GM18873 (cell line): ENCODE data around the gene MTMR12.
"Not testable (repeated sequence)": the region's sequence is repeated elsewhere in the genome, so short reads cannot be mapped to it uniquely, and the experiment has no call there.

ENCODE experiments used
- ATAC-seq: cut with Tn5 transposase; IDR thresholded peaks from one replicate; pipeline ENCODE4 v1.9.1; 2021; ENCODE audit warnings: mild to moderate bottlenecking, moderate library complexity, moderate number of reproducible peaks; ENCODE audit not compliant: unreplicated experiment, low FRiP score

Gene MTMR12

DNA sequence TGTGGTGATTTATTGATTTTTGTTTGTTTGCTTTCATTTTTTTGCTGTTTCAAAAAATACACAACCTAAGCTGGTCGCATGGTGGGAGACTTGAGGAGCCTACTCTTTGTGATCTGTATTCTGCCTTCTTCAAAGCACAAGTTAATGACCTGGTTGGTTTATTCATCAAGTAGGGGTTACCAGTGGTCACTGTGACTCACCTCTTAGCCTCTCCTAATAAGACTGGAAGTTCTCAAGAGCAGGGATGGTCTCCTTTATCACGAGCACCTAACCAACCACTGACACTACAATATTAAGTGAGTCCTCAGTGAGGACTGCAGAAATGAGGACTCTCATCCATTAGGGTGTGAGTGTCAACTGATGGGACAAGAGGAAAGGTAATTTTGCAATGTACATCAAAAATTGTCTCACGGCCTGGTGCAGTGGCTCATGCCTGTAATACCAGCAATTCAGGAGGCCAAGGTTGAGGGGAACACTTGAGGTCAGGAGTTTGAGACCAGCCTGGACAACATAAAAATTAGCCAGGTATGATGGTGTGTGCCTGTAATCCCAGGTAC is 13.6 kb upstream of the MTMR12 start:
- ATAC-seq, result no peak

DNA sequence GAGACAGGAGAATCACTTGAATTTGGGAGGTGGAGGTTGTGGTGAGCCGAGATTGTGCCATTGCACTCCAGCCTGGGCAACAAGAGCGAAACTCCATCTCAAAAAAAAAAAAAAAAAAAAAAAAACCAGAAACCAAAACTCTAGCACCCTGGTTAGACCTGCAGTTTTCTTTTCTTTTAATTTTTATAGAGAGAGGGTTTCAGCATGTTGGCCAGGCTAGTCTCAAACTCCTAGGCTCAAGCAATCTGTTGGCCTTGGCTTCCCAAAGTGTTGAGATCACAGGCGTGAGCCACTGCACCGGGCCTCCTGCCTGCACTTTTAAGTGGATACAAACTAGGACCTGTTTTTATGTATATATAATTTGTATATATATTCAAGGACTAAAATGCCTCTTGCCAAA is 12.9 kb upstream of the MTMR12 start:
- ATAC-seq, result no peak

DNA sequence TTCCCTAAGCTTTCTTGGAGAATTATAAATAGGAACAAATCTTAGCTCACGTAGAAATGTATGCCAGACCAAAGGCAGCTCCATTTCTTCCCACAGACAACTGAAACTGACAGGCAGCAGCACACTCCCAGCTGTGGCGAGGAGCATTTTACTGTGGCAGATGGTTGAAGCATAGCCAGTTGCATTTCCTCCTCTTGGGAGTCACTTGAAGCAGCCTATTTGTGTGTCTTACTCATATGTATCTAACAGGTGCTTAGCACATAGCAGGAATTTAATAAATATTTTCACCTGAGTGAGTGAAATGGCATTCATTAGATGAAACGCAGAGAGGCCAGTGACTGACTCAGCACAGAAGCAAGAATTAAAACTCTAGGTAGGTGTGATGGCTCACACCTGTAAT is 12.3 kb upstream of the MTMR12 start:
- ATAC-seq, result peak; percentile 59

DNA sequence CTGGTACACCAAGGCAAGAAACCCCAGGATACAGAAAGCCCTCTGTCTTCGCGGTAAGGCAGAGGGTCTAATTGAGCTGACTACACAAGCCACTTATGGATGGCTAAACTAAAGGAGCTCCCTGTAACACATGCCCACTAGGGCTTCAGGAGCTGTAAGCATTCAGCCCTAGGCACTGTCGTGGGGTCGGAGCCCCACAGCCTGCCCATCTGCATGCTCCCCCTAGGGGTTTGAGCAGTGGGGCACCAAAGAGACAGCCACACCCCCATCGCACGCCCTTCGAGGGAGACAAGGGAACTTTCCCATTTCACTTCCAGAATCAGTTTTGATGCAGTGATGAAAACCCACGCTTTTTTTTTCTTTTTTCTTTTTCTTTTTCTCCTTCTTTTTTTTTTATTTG is 11.0 kb upstream of the MTMR12 start:
- no peak for ATAC-seq

DNA sequence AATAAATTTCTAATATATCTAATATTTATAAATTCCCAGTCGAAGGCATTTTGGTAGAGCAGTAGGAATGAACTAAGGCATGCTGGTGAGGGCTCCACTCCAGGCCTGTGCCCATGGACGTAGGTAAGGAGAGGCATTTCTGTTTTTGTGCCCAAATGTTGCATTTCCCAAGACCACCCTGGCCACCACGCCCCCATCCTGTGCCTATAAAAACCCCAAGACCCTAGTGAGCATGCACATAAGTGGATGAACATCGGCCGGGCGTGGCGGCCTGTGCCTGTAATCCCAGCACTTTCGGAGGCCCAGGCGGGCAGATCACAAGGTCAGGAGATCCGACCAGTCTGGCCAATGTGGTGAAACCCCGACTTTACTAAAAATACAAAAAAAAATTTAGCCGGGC is 10.1 kb upstream of the MTMR12 start:
- no peak for ATAC-seq

DNA sequence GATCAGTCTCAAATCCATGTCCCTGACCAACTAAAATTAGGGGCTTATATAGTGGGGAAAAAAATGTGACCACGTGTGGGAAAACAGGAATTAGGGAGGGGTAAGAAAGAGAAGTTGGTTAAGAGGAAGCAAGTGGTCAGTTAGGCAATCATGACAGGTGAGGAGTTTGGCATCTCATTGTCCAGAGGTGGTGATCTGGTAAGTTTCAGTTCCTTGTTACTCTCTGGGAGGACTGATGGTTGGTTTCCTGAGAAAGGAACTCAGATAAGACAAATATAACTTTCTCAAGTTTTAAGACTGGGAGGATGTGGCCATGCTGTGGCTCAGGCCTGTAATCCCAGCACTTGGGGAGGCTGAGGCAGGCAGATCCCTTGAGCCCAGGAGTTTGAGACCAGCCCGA is 9.0 kb upstream of the MTMR12 start:
- ATAC-seq, result not testable (repeated sequence)

DNA sequence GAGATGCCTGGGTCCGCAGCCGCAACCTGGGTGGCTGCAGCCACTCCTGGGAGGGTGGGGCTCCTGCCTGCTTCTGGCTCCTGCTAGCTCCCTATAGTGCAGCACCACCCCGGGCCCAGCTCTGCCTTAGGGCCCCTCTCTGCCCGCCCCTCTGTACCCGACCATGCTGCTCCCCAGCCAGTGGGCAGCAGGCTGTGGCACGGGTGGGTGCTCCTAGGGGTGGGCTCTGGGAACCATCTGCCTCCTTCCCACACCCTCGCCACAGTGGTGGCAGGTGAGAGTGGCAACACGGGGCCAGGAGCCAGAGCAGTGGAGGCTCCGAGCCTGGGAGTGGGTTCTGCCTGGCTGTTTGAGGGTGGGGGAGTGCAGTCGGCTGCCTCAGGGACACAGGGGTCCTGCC is 7.8 kb upstream of the MTMR12 start:
- no peak for ATAC-seq

DNA sequence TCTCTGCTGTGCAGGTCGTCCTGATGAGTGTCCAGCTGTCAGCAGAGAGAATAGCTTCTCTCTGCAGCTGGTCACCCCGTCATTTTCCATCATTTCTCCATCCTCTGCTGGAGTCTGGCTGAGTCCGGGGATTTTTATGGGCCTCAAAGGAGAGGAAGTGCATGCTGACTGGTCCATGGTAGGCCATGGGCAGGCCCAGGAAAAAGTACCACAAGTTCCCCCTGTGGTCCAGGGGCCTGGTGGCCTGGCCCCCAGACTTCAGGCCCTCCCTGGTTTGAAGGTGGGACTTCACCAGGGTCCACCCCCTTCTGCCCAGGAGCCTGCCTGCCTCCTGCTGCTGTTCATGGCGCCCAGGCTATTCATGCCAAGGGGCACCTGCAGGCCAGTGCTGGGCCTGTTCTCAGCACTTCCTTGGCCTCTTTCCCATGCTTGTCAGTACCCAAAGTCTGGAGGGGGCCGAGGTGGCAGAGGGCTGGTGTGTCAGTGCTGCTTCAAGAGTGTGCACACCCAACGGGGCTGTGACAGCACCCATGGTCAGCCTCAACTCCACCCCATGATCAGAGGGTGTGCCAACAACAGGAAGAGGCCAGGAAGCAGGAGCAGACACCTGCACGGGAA is 7.3 kb upstream of the MTMR12 start:
- no peak for ATAC-seq

DNA sequence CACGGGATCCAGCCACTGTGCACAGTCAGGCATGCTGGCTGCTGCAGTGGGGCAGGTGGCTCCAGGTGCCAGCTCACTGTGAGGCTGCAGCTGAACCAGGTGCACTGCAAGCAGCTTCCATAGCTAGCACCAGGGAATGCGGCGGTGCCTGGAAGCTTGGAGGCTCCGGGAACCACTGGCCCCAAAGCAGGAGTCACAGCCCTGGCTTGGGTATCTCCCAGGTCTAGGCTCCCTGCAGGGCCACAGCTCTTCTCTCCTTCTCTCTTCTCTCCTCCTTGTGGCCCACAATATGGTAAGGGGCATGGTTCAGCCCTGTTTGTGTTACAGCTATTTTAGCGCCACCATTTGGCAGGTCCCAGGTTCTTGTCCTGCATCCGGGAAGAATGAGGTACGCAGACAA is 6.7 kb upstream of the MTMR12 start:
- no peak for ATAC-seq

DNA sequence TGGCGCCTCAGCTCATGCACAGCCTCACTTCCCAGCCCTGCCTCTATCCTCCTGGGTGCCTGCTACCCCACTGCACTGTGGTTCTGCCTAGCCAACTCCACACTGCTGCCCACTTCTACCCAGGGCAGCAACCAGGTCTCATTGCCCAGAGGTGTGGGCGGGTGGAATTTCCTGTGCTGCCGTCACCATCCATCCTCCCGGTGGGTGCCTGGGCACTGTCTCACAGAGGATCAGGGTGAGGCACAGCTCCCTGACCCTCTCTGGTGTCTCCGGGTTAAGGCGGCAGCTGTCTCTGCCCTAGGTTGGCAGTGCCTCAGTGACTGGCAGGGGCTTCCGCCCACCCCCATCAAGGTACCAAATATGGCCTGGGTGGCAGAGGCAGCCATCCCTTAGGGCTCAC is 4.3 kb upstream of the MTMR12 start:
- no peak for ATAC-seq

DNA sequence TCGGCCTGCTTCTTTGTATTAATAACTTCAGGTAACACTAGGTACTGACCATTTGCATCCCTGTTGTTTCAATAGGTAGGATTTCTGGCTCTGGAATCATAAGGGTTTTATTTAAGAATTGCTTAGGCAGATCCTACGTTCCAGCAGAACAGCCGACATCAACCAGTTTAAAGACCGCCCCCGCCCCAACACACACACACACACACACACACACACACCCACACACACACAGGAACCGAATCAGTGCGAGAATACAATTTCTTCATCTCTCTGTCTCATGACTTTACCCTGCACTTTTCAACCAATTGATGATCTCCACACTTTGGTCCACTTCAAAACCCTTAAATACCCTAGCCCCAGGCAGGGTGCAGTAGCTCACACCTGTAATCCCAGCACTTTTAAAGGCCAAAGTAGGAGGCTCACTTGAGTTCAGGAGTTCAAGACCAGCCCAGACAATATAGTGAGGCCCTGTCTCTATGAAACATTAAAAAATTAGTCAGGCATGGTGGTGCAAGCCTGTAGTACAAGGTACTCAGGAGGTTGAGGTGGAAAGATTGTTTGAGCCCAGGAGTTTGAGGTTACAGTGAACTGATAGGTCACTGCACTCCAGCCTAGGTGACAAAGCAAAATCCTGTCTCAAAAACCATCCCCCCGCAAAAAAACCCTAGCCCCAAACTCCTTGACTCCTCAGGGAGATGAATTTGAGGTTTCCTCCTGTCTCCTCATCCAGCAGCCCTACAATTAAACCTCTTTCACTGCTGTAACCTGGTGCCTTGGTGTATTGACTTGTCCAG is 2.7 kb upstream of the MTMR12 start:
- ATAC-seq, result no peak

DNA sequence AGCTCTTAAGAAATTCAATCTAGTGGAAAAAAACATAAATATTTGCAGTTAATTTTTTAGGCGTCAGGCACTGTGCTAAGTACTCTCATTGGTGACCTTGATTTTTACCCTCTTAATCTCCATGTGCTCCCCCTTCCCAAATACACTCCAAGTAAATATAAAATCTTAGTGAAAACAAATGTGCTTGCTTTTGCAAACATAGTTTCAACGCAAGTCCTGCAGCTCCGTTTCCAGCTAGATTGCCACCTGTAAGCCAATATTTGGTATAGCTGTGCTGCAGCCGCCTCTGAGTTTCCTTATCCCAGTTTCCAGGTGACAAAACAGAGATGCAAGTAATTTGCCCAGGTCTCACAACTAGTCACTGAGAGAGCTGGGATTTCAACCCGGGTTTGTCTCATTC is 1.9 kb upstream of the MTMR12 start:
- no peak for ATAC-seq

DNA sequence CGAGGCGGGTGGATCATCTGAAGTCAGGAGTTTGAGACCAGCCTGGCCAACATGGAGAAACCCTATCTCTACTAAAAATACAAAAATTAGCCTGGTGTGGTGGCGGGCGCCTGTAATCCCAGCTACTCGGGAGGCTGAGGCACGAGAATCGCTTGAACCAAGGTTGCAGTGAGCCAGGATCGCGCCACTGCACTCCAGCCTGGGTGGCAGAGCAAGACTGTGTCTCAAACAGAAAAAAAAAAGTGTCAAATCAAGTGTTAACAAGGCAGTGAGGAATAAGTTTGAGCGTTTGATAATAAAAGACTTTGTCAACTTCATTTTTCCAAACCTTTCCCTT is 1.4 kb upstream of the MTMR12 start:
- ATAC-seq, result not testable (repeated sequence)

DNA sequence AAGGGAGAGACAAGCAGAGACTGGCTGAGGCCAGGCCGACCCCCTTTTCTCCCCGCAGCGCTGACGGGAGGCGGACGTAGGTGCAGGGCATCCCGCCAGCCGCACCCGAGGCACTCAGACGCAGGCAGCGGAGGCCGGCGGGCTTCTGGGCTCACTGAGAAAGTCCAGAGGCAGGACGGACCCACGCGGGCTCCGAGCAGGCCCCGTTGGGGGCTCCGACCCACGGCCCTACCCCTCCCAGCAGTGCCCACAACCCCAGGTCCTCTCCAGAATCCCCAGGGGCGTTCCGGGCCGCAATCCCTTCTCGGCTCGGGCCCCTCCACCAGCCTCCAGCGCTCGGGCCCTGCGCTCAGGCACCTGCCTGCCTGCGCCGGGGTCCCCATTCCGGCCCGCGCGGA is 543 bp downstream of the MTMR12 start:
- peak; percentile 23 for ATAC-seq

DNA sequence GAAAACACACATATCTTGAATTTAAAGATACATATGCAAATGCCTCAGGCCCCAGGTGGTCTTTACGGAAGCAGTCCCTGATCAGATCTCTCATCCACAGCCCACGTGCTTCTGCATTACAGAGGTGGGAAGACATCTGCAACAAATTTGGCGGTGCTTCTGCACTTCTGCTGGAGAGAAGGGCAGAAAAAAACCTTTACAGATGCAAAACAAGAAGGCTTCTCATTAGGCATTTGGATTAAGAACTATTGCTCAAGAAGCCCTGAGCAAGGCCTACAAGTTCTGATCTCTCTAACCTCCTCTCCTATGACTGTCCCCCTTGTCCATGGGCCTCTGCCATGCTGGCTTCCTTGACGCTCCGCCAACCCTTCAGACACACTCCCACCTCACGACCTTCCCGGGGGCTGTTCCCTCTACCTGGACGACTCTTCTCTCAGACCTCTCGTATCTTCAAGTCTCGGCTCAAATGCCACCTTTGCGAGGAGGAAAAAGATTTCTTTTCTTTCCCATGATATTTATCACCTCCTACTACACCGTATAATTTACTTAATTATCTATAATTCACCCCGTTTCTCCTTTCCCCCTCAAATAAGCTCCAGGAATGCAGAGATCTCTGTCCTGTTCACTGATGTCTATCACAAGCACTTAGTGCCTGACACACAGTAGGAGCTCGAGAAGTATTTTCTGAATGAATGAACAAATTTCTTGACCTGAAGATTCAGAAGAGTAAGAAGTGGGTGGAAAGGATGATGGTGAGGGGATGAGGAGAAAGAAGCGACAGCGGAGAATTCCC is 1.1 kb downstream of the MTMR12 start:
- no peak for ATAC-seq

DNA sequence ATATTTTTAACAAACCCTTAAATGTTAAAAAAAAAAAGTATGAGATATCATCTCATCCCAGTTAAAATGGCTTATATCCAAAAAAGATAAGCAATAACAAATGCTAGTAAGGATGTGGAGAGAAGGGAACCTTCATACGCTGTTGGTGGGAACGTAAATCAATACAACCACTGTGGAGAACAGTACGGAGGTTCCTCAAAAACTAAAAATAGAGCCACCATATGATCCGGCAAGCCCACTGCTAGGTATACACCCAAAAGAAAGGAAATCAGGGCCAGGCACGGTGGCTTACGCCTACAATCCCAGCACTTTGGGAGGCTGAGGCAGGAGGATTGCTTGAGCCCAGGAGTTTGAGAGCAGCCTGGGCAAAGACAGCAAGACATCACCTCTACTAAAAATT is 3.0 kb downstream of the MTMR12 start:
- ATAC-seq, result no peak

DNA sequence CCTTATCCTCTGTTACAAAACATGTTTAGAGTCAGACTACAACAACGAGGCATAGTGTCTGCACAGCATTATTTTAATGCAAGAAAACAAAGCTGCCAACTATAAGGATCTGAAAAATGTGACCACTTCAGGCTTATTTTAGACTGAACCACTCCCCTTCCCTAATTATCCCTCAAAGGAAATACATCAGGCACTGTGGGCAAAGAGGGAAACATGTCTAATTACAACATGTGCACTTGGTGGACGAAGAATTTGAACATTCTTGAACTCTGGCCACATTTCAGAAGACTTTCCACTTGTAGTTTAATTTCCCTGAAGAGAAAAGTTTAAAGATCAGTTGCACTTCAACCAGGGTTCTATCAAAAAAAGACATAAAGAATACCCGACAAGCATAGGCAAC is 3.8 kb downstream of the MTMR12 start:
- no peak for ATAC-seq

DNA sequence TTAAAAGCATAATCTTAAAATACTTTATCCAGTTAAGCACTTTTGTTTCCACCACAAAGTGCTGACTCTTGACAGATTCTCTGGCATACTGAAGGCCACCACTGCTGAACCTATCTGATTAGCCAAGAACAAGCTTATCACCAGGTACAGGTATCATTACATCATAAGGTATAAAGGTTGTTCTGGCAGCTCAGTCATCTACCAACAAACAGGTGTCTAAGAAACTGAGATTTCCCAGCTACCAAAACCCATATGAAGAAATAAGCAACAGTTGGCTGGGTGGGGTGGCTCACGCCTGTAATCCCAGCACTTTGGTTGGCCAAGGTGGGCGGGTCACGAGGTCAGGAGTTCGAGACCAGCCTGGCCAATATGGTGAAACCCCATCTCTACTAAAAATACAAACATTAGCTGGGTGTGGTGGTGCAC is 5.0 kb downstream of the MTMR12 start:
- no peak for ATAC-seq

DNA sequence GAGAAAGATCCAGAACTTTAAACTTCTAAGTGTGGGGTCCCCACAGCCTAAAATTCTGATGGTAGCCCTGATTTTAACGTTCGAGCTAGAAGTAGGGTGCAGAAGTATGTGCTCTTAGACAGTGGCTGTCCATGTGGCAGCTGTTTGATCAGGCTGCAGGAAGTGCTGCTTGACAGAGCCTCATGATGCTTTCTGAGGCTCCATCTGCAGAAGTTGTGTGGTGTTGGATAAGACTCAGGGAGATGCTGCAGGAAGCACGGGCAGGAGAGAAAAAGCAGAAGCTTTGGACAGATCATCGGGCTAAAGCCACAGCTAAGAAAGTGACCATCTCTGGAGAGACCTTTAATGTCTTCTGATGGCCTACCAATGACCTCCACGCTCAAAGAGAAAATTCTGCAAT is 8.1 kb downstream of the MTMR12 start:
- no peak for ATAC-seq

DNA sequence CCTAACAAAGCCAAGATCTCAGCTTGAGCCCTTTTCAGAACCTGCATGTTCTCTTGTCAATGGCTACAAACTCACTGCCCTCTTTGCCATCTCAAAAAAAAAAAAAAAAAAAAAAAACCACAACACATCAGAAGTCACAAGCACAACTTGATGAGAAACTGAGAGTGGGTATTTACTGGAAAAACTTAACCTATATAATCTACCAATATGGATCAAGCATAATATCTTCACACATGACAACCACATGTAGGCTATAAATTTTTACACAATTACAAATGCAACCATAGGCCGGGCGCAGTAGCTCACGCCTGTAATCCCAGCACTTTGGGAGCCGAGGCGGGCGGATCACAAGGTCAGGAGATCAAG is 9.0 kb downstream of the MTMR12 start:
- ATAC-seq, result no peak
